Measurements from ENCODE around the gene HIBADH.

HIBADH gene

GRCh38 chr7:27662490-27663205, at the start of gene HIBADH:
Gene HIBADH (minus strand): TSS chr7:27662883. CDS start chr7:27662788, 95 bp downstream.
- no peaks in the 10 kb centered on the region for H3K27me3 ChIP-seq (ENCODE audit: control insufficient read depth in 5 of 5, insufficient read depth in 4 of 5, low read length in 5 of 5)
- peak within 1 kb of the TSS; percentile 78 to 96 (median 91) for H3K4me3 ChIP-seq (ENCODE audit: low read depth in 1 of 5, low read length in 5 of 5)
- H3K27ac ChIP-seq (ENCODE audit: low read depth, low read length): peak within 1 kb of the TSS; percentile 93
- peaks cover 2 to 21% (median 15%) of the 10 kb centered on the region in 5 donors for H3K4me1 ChIP-seq (ENCODE audit: control insufficient read depth in 5 of 5, insufficient read depth in 5 of 5, low read length in 5 of 5)
- H3K9me3 ChIP-seq (ENCODE audit: control insufficient read depth in 5 of 5, low read length in 5 of 5): no peaks in the 10 kb centered on the region
- peak within 1 kb of the TSS; percentile 76 to 98 (median 93) for H3K9ac ChIP-seq (ENCODE audit: low read length in 5 of 5)
- H3K36me3 ChIP-seq (ENCODE audit: control insufficient read depth in 5 of 5, insufficient read depth in 5 of 5, low read length in 5 of 5): peaks cover 0 to 4% (median 0%) of the 10 kb centered on the region in 5 donors

GRCh38 chr7:27712217-27712616, 49.5 kb upstream of the HIBADH start:
- H3K36me3 ChIP-seq (ENCODE audit: control insufficient read depth in 5 of 5, insufficient read depth in 5 of 5, low read length in 5 of 5): no peaks in the 10 kb centered on the region
- no peaks in the 10 kb centered on the region for H3K9me3 ChIP-seq (ENCODE audit: control insufficient read depth in 5 of 5, low read length in 5 of 5)
- H3K27me3 ChIP-seq (ENCODE audit: control insufficient read depth in 5 of 5, insufficient read depth in 4 of 5, low read length in 5 of 5): no peaks in the 10 kb centered on the region
- no peak overlapping the region for H3K9ac ChIP-seq (ENCODE audit: low read length in 5 of 5)
- H3K27ac ChIP-seq (ENCODE audit: low read depth, low read length): no peak overlapping the region
- peaks cover 0 to 8% (median 0%) of the 10 kb centered on the region in 5 donors for H3K4me1 ChIP-seq (ENCODE audit: control insufficient read depth in 5 of 5, insufficient read depth in 5 of 5, low read length in 5 of 5)
- H3K4me3 ChIP-seq (ENCODE audit: low read depth in 1 of 5, low read length in 5 of 5): no peak overlapping the region

DNA sequence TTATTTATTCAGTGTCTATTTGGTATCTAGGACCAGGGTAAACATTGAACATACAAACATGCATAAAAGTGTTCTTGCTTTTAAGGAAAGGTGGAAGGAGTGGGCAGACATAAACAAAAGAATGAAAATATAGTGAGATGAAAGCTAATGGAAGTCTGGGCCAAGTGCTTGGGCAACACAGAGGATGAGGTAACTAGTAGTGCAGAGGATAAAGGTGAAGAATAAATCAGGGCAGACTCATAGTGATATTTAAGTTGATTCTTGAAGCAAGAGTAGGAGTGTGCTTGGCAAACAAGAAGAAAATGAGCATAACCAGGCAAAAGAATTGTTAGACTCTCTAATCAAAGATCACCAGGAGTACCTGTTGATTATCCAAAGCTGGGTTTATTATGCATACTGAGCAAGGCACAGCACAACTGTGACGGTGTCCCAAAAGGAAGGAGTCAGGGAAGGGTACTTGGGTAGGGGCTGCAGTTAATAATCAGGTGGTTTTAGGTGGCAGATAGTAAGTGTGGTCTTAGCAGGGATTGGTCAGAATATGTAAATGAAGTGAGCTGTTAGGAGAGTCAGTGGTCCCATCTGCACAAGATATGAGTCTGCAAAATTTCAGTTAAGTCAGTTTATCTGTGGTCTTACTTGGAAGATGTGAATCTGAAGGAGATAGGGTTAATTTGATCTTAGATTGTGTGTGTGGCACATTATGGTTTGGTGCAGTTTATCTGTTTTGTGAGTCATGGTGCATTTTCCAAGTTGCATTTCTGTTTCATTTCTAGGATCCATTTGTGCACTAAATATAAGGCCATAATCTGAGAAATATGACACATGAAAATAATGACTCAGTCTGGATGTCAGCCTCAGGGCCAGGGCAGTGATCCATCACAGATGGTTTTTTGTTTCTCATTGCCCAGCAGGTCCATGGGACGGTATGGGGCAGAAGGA, 46.7 kb upstream of the HIBADH start:
- H3K27me3 ChIP-seq (ENCODE audit: control insufficient read depth in 5 of 5, insufficient read depth in 4 of 5, low read length in 5 of 5): no peaks in the 10 kb centered on the region
- no peak overlapping the region for H3K9ac ChIP-seq (ENCODE audit: low read length in 5 of 5)
- no peak overlapping the region for H3K4me3 ChIP-seq (ENCODE audit: low read depth in 1 of 5, low read length in 5 of 5)
- no peaks in the 10 kb centered on the region for H3K36me3 ChIP-seq (ENCODE audit: control insufficient read depth in 5 of 5, insufficient read depth in 5 of 5, low read length in 5 of 5)
- no peaks in the 10 kb centered on the region for H3K9me3 ChIP-seq (ENCODE audit: control insufficient read depth in 5 of 5, low read length in 5 of 5)
- no peak overlapping the region for H3K27ac ChIP-seq (ENCODE audit: low read depth, low read length)
- peaks cover 0 to 8% (median 3%) of the 10 kb centered on the region in 5 donors for H3K4me1 ChIP-seq (ENCODE audit: control insufficient read depth in 5 of 5, insufficient read depth in 5 of 5, low read length in 5 of 5)

- Histone ChIP-seq H3K4me3 (ENCODE audit: low read depth in 1 of 5, low read length in 5 of 5) (no peak overlapping the region), H3K4me1 (ENCODE audit: control insufficient read depth in 5 of 5, insufficient read depth in 5 of 5, low read length in 5 of 5) (peaks cover 0 to 8% (median 3%) of the 10 kb centered on the region in 5 donors), H3K27ac (ENCODE audit: low read depth, low read length) (no peak overlapping the region), H3K9ac (ENCODE audit: low read length in 5 of 5) (no peak overlapping the region), H3K27me3 (ENCODE audit: control insufficient read depth in 5 of 5, insufficient read depth in 4 of 5, low read length in 5 of 5) (no peaks in the 10 kb centered on the region), H3K9me3 (ENCODE audit: control insufficient read depth in 5 of 5, low read length in 5 of 5) (no peaks in the 10 kb centered on the region), H3K36me3 (ENCODE audit: control insufficient read depth in 5 of 5, insufficient read depth in 5 of 5, low read length in 5 of 5) (no peaks in the 10 kb centered on the region)
These were observed 45.8 kb upstream of the HIBADH start for GRCh38 chr7:27708485-27708884.

DNA sequence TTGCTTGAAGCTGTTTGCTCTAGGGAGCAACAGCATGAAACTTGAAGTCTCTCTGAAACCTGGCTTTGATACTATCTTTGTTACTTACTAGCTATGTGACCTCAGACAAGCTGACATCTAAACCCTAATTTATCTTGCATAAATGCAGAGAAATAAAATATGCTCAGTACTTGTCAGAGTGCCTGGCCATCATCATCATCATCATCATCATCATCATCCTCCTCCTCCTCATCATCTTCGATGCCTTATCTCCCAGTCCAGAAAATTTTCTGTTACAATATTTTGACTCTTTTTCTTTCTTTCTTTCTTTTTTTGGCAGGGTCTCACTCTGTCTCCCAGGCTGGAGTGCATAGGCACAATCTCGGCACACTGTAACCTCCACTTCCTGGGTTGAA, 42.5 kb upstream of the HIBADH start:
- peaks cover 0 to 8% (median 3%) of the 10 kb centered on the region in 5 donors for H3K4me1 ChIP-seq (ENCODE audit: control insufficient read depth in 5 of 5, insufficient read depth in 5 of 5, low read length in 5 of 5)
- no peaks in the 10 kb centered on the region for H3K36me3 ChIP-seq (ENCODE audit: control insufficient read depth in 5 of 5, insufficient read depth in 5 of 5, low read length in 5 of 5)
- H3K27ac ChIP-seq (ENCODE audit: low read depth, low read length): no peak overlapping the region
- H3K9ac ChIP-seq (ENCODE audit: low read length in 5 of 5): no peak overlapping the region
- no peaks in the 10 kb centered on the region for H3K27me3 ChIP-seq (ENCODE audit: control insufficient read depth in 5 of 5, insufficient read depth in 4 of 5, low read length in 5 of 5)
- H3K4me3 ChIP-seq (ENCODE audit: low read depth in 1 of 5, low read length in 5 of 5): no peak overlapping the region
- H3K9me3 ChIP-seq (ENCODE audit: control insufficient read depth in 5 of 5, low read length in 5 of 5): no peaks in the 10 kb centered on the region

- Histone ChIP-seq H3K9me3 (ENCODE audit: control insufficient read depth in 5 of 5, low read length in 5 of 5) (no peaks in the 10 kb centered on the region), H3K36me3 (ENCODE audit: control insufficient read depth in 5 of 5, insufficient read depth in 5 of 5, low read length in 5 of 5) (no peaks in the 10 kb centered on the region), H3K27ac (ENCODE audit: low read depth, low read length) (no peak overlapping the region), H3K4me3 (ENCODE audit: low read depth in 1 of 5, low read length in 5 of 5) (no peak overlapping the region), H3K27me3 (ENCODE audit: control insufficient read depth in 5 of 5, insufficient read depth in 4 of 5, low read length in 5 of 5) (no peaks in the 10 kb centered on the region), H3K4me1 (ENCODE audit: control insufficient read depth in 5 of 5, insufficient read depth in 5 of 5, low read length in 5 of 5) (peaks cover 0 to 7% (median 3%) of the 10 kb centered on the region in 5 donors), H3K9ac (ENCODE audit: low read length in 5 of 5) (no peak overlapping the region)
These were observed 41.9 kb upstream of the HIBADH start for GRCh38 chr7:27704422-27705199.

DNA sequence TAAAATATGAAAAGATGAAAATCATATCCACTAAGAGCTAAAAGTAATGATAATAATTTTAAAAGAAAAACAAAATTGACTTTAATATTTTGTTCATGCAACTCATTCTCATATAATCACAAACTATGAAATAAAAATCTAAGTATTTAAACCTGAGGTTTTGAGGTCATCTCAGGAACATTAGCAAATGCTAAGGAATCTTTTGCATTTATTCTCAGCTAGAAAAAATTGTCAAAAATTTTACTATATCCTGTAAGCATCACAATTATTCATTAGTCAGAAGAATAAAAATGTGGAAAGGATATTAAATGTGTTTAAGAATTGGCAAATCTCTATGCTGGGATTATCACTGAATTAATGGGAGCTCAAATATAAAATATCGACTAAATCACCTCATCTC, 40.5 kb upstream of the HIBADH start:
- Histone ChIP-seq H3K9ac (ENCODE audit: low read length in 5 of 5) (no peak overlapping the region), H3K4me3 (ENCODE audit: low read depth in 1 of 5, low read length in 5 of 5) (no peak overlapping the region), H3K36me3 (ENCODE audit: control insufficient read depth in 5 of 5, insufficient read depth in 5 of 5, low read length in 5 of 5) (no peaks in the 10 kb centered on the region), H3K4me1 (ENCODE audit: control insufficient read depth in 5 of 5, insufficient read depth in 5 of 5, low read length in 5 of 5) (peaks cover 0 to 7% (median 0%) of the 10 kb centered on the region in 5 donors), H3K27ac (ENCODE audit: low read depth, low read length) (no peak overlapping the region), H3K27me3 (ENCODE audit: control insufficient read depth in 5 of 5, insufficient read depth in 4 of 5, low read length in 5 of 5) (no peaks in the 10 kb centered on the region), H3K9me3 (ENCODE audit: control insufficient read depth in 5 of 5, low read length in 5 of 5) (no peaks in the 10 kb centered on the region)

GRCh38 chr7:27700501-27700900, 37.8 kb upstream of the HIBADH start:
- H3K36me3 ChIP-seq (ENCODE audit: control insufficient read depth in 5 of 5, insufficient read depth in 5 of 5, low read length in 5 of 5): no peaks in the 10 kb centered on the region

DNA sequence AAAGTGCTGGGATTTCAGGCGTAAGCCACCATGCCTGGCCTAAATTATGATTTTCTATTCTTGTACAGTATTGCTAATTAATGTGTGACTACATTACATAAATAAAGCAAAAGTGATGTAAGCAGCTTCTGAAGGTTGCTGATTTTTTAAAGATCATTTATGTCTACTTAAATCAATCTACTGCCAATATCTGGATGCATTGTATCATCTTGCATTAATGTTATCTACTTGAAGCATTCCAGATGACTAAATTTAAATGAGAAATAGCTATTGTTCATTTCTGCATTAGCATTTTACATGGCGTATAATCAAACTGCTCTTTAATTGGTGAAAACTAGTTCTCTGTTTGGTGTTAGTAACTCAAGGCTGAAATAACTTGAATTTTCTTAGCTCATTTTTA, 37.1 kb upstream of the HIBADH start:
- Histone ChIP-seq H3K27me3 (ENCODE audit: control insufficient read depth in 5 of 5, insufficient read depth in 4 of 5, low read length in 5 of 5) (no peaks in the 10 kb centered on the region), H3K4me1 (ENCODE audit: control insufficient read depth in 5 of 5, insufficient read depth in 5 of 5, low read length in 5 of 5) (peaks cover 0 to 4% (median 0%) of the 10 kb centered on the region in 5 donors), H3K27ac (ENCODE audit: low read depth, low read length) (no peak overlapping the region), H3K9me3 (ENCODE audit: control insufficient read depth in 5 of 5, low read length in 5 of 5) (no peaks in the 10 kb centered on the region), H3K4me3 (ENCODE audit: low read depth in 1 of 5, low read length in 5 of 5) (no peak overlapping the region), H3K36me3 (ENCODE audit: control insufficient read depth in 5 of 5, insufficient read depth in 5 of 5, low read length in 5 of 5) (no peaks in the 10 kb centered on the region), H3K9ac (ENCODE audit: low read length in 5 of 5) (no peak overlapping the region)

More at GRCh38 chr7:27700501-27700900, 37.8 kb upstream of the HIBADH start:
- no peaks in the 10 kb centered on the region for H3K27me3 ChIP-seq (ENCODE audit: control insufficient read depth in 5 of 5, insufficient read depth in 4 of 5, low read length in 5 of 5)
- no peak overlapping the region for H3K27ac ChIP-seq (ENCODE audit: low read depth, low read length)
- peaks cover 0 to 7% (median 0%) of the 10 kb centered on the region in 5 donors for H3K4me1 ChIP-seq (ENCODE audit: control insufficient read depth in 5 of 5, insufficient read depth in 5 of 5, low read length in 5 of 5)
- H3K9ac ChIP-seq (ENCODE audit: low read length in 5 of 5): no peak overlapping the region
- H3K4me3 ChIP-seq (ENCODE audit: low read depth in 1 of 5, low read length in 5 of 5): no peak overlapping the region
- H3K9me3 ChIP-seq (ENCODE audit: control insufficient read depth in 5 of 5, low read length in 5 of 5): no peaks in the 10 kb centered on the region
